Chondrocyte (in vitro differentiated cells): ENCODE data around the gene PCNX2. TPM values are rescaled to one million over a fixed set of nuclear protein-coding genes. Genes with fewer than 3 reads are reported as not detected.
"Not testable (repeated sequence)": the region's sequence is repeated elsewhere in the genome, so short reads cannot be mapped to it uniquely, and the experiment has no call there.

ENCODE experiments used
- DNase-seq: peaks from one replicate; pipeline ENCODE4 v3.0.0; 2021; ENCODE audit warnings: mixed read lengths, low spot score
- H3K27ac Mint-ChIP-seq: one replicate; pipeline ENCODE4 v1.8.0; 2021; ENCODE audit warnings: mild to moderate bottlenecking, moderate library complexity, mixed read lengths; ENCODE audit not compliant: unreplicated experiment
- H3K27me3 Mint-ChIP-seq: 2 replicates; pipeline ENCODE4 v1.8.0; 2021; ENCODE audit warnings: low read depth, mixed read lengths
- H3K36me3 Mint-ChIP-seq: 2 replicates; pipeline ENCODE4 v1.8.0; 2021; ENCODE audit warnings: low read depth, mixed read lengths
- H3K4me1 Mint-ChIP-seq: 2 replicates; pipeline ENCODE4 v1.8.0; 2021; ENCODE audit warnings: low read depth, mild to moderate bottlenecking, mixed read lengths
- H3K4me3 Mint-ChIP-seq: one replicate; pipeline ENCODE4 v1.8.0; 2021; ENCODE audit warnings: mild to moderate bottlenecking, moderate library complexity, mixed read lengths; ENCODE audit not compliant: unreplicated experiment
- H3K9me3 Mint-ChIP-seq: 2 replicates; pipeline ENCODE4 v1.8.0; 2021; ENCODE audit warnings: low read depth, mixed read lengths
- total RNA-seq: library from RNA; stranded (reverse); gene quantifications from 3 replicates; pipeline ENCODE4 v1.2.1, GENCODE V29; 2021
- TF ChIP-seq, protein P1 (sequence below): fragments of 200-600 bp; sonication (generic); IDR thresholded peaks from 2 replicates; pipeline ENCODE4 v1.5.0; 2021; ENCODE audit warnings: antibody characterized with exemption, mild to moderate bottlenecking, moderate library complexity

Gene PCNX2
- total RNA-seq, 1 donor from 2014 or later: 9.5 TPM

GRCh38 chr1:233135833-233136232 lies 159.7 kb downstream of the PCNX2 start:
- H3K36me3 Mint-ChIP-seq: peaks cover 2% of the 10 kb centered on the region
- H3K4me1 Mint-ChIP-seq: no peaks in the 10 kb centered on the region
- no peak for DNase-seq
- no peak overlapping the region for H3K4me3 Mint-ChIP-seq
- H3K9me3 Mint-ChIP-seq: no peaks in the 10 kb centered on the region
- no peaks in the 10 kb centered on the region for H3K27me3 Mint-ChIP-seq
- no peak overlapping the region for H3K27ac Mint-ChIP-seq
- TF ChIP-seq, protein P1, sequence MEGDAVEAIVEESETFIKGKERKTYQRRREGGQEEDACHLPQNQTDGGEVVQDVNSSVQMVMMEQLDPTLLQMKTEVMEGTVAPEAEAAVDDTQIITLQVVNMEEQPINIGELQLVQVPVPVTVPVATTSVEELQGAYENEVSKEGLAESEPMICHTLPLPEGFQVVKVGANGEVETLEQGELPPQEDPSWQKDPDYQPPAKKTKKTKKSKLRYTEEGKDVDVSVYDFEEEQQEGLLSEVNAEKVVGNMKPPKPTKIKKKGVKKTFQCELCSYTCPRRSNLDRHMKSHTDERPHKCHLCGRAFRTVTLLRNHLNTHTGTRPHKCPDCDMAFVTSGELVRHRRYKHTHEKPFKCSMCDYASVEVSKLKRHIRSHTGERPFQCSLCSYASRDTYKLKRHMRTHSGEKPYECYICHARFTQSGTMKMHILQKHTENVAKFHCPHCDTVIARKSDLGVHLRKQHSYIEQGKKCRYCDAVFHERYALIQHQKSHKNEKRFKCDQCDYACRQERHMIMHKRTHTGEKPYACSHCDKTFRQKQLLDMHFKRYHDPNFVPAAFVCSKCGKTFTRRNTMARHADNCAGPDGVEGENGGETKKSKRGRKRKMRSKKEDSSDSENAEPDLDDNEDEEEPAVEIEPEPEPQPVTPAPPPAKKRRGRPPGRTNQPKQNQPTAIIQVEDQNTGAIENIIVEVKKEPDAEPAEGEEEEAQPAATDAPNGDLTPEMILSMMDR: no peak

DNA sequence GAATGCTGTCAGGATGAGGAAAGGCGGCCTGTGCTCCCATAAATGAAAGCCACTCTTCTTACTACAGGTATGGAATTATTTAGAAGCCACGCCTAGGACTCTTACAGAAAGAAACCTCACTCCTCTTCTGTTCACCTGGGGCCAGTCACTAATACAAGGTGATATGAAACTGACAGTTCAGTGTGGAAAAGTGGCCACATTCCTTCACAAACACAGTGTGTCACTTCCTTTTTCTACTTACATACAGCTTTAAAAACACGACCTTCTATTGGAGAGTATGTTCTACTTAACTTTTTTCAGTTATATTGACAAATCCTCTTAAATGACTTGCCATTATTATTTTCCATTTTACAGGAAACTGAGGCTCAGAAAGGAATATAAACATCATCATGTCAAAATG lies 163.1 kb downstream of the PCNX2 start:
- DNase-seq: no peak

GRCh38 chr1:233129031-233129430 lies 166.5 kb downstream of the PCNX2 start:
- H3K9me3 Mint-ChIP-seq, DNase-seq, H3K27ac Mint-ChIP-seq, H3K27me3 Mint-ChIP-seq, H3K4me1 Mint-ChIP-seq, H3K4me3 Mint-ChIP-seq: not testable (repeated sequence)
- peaks cover 14% of the 10 kb centered on the region for H3K36me3 Mint-ChIP-seq

More for the DNA sequence above, 163.1 kb downstream of the PCNX2 start:
- no peaks in the 10 kb centered on the region for H3K4me1 Mint-ChIP-seq
- H3K27ac Mint-ChIP-seq: no peak overlapping the region
- H3K27me3 Mint-ChIP-seq: no peaks in the 10 kb centered on the region
- TF ChIP-seq, protein P1: no peak
- H3K9me3 Mint-ChIP-seq: no peaks in the 10 kb centered on the region
- H3K36me3 Mint-ChIP-seq: peaks cover 5% of the 10 kb centered on the region
- H3K4me3 Mint-ChIP-seq: no peak overlapping the region

- TF ChIP-seq, protein P1: no peak
- Mint-ChIP-seq H3K27me3 (no peaks in the 10 kb centered on the region), H3K36me3 (peaks cover 14% of the 10 kb centered on the region), H3K27ac (no peak overlapping the region), H3K4me1 (peaks cover 1% of the 10 kb centered on the region), H3K9me3 (no peaks in the 10 kb centered on the region), H3K4me3 (no peak overlapping the region)
- DNase-seq: no peak
Measured at GRCh38 chr1:233127157-233127556, 168.4 kb downstream of the PCNX2 start.

DNA sequence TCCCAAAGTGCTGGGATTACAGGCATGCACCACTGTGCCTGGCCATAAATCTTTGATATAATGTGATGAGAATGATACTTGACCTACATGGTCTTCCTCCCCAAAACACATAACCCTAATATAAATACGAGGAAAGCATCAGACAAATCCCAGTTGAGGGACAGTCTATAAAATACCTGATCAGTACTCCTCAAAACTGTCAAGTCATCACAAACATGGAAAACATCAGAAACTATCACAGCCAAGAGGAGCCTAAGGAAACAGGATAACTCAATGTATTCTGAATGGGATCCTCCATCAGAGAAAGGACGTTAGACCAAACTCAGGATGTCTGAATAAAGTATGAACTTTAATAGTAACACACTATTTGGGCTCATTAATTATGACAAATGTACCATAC lies 172.7 kb downstream of the PCNX2 start:
- TF ChIP-seq, protein P1: no peak
- H3K9me3 Mint-ChIP-seq: no peaks in the 10 kb centered on the region
- no peak overlapping the region for H3K4me3 Mint-ChIP-seq
- peaks cover 9% of the 10 kb centered on the region for H3K36me3 Mint-ChIP-seq
- H3K27ac Mint-ChIP-seq: peak overlapping the region; percentile 34
- peaks cover 11% of the 10 kb centered on the region for H3K4me1 Mint-ChIP-seq
- H3K27me3 Mint-ChIP-seq: no peaks in the 10 kb centered on the region
- no peak for DNase-seq

- H3K9me3 Mint-ChIP-seq: no peaks in the 10 kb centered on the region
- H3K27ac Mint-ChIP-seq: peak overlapping the region; percentile 34
- peaks cover 11% of the 10 kb centered on the region for H3K4me1 Mint-ChIP-seq
- H3K4me3 Mint-ChIP-seq: no peak overlapping the region
- H3K27me3 Mint-ChIP-seq: no peaks in the 10 kb centered on the region
- TF ChIP-seq, protein P1: no peak
- peaks cover 9% of the 10 kb centered on the region for H3K36me3 Mint-ChIP-seq
- no peak for DNase-seq
Measured at GRCh38 chr1:233121947-233122559, 173.5 kb downstream of the PCNX2 start.
